ENCODE measurements around the gene MRRF.

Gene MRRF

GRCh38 chr9:122291458-122291857 lies 26.8 kb downstream of the MRRF start:
- Mint-ChIP-seq H3K9me3 (no peaks in the 10 kb centered on the region), H3K36me3 (ENCODE audit: low read depth) (peaks cover 52% of the 10 kb centered on the region), H3K4me3 (no peak overlapping the region), H3K4me1 (no peaks in the 10 kb centered on the region), H3K27ac (no peak overlapping the region), H3K27me3 (ENCODE audit: low read depth, poor library complexity) (no peaks in the 10 kb centered on the region)
- DNase-seq = no peak
- no peak for TF ChIP-seq CTCF (IDR thresholded peaks at IDR 0.05)

GRCh38 chr9:122294531-122294930 lies 29.8 kb downstream of the MRRF start:
- peaks cover 57% of the 10 kb centered on the region for H3K36me3 Mint-ChIP-seq (ENCODE audit: low read depth)
- no peaks in the 10 kb centered on the region for H3K27me3 Mint-ChIP-seq (ENCODE audit: low read depth, poor library complexity)
- DNase-seq = no peak
- H3K27ac Mint-ChIP-seq = no peak overlapping the region
- no peaks in the 10 kb centered on the region for H3K4me1 Mint-ChIP-seq
- no peak for TF ChIP-seq CTCF (IDR thresholded peaks at IDR 0.05)
- H3K9me3 Mint-ChIP-seq = no peaks in the 10 kb centered on the region
- no peak overlapping the region for H3K4me3 Mint-ChIP-seq

- H3K9me3 Mint-ChIP-seq = no peaks in the 10 kb centered on the region
- DNase-seq = no peak
- H3K27me3 Mint-ChIP-seq (ENCODE audit: low read depth, poor library complexity) = no peaks in the 10 kb centered on the region
- H3K4me1 Mint-ChIP-seq = no peaks in the 10 kb centered on the region
- no peak for TF ChIP-seq CTCF (IDR thresholded peaks at IDR 0.05)
- H3K4me3 Mint-ChIP-seq = no peak overlapping the region
- no peak overlapping the region for H3K27ac Mint-ChIP-seq
- H3K36me3 Mint-ChIP-seq (ENCODE audit: low read depth) = peaks cover 49% of the 10 kb centered on the region
These were observed 32.8 kb downstream of the MRRF start for GRCh38 chr9:122297512-122297911.

DNA sequence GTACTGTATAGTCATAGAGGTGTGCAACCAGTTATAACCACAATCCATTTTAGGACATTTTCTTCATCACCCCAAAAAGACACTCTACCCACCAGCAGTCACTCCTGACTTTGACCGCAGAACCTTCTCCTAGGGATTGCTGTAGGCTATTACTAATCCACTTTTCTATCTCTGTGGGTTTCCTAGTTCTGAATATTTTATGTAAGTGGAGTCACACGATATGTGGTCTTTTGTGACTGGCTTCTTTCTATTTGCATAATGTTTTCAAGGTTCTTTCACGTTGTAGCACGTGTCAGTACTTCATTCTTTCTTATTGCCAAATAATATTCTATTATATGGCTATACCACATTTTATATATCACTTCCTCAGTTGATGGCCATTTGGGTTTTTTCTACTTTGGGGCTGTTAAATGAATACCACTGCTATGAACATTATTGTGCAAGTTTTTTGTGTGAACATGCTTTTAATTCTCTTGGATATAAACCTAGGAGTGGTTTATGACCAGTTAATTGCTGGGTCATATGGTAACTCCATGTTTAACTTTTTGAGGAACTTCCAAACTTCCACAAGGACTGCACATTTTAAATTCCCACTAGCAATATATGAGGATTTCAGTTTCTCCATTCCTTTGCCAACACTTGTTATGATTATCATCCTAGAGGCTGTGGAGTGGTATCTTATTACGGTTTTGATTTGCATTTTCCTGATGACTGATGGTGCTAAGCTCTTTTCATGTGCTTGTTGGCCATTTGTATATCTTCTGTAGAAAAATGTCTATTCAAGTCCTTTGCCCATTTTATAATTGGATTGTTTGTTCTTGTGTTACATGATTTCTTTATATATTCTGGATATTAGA lies 37.8 kb downstream of the MRRF start:
- no peaks in the 10 kb centered on the region for H3K9me3 Mint-ChIP-seq

GRCh38 chr9:122307061-122307460 lies 42.4 kb downstream of the MRRF start:
- Mint-ChIP-seq H3K4me1 (no peaks in the 10 kb centered on the region), H3K36me3 (ENCODE audit: low read depth) (peaks cover 18% of the 10 kb centered on the region), H3K27me3 (ENCODE audit: low read depth, poor library complexity) (no peaks in the 10 kb centered on the region), H3K27ac (no peak overlapping the region), H3K4me3 (no peak overlapping the region), H3K9me3 (no peaks in the 10 kb centered on the region)
- no peak for DNase-seq
- no peak for TF ChIP-seq CTCF (IDR thresholded peaks at IDR 0.05)

More for the DNA sequence above, 37.8 kb downstream of the MRRF start:
- Mint-ChIP-seq H3K4me1 (no peaks in the 10 kb centered on the region), H3K36me3 (ENCODE audit: low read depth) (peaks cover 27% of the 10 kb centered on the region), H3K27me3 (ENCODE audit: low read depth, poor library complexity) (no peaks in the 10 kb centered on the region), H3K4me3 (no peak overlapping the region), H3K27ac (no peak overlapping the region)
- DNase-seq = no peak
- no peak for TF ChIP-seq CTCF (IDR thresholded peaks at IDR 0.05)

DNA sequence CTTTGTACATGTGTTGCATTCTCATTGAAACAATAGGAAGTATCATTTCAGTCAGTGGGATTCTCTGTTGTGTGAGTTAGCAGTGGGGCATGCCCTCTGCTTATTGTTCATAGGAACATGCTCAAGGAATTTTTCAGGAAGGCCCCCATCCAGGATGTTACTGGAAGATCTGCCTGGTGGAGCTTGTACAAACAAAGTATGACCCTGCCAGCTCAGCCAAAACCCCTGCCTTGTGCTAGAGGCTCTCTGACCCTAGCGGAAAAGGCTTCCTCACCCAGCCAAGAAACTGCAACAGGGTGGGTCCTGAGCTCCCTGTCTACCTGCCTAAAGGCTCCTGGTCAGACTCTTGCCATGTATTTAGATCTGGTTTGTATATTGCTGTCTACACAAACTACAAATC lies 43.2 kb downstream of the MRRF start:
- Mint-ChIP-seq H3K9me3 (no peaks in the 10 kb centered on the region), H3K36me3 (ENCODE audit: low read depth) (peaks cover 20% of the 10 kb centered on the region), H3K27ac (no peak overlapping the region), H3K4me1 (no peaks in the 10 kb centered on the region), H3K4me3 (no peak overlapping the region), H3K27me3 (ENCODE audit: low read depth, poor library complexity) (no peaks in the 10 kb centered on the region)
- DNase-seq = no peak
- TF ChIP-seq CTCF (IDR thresholded peaks at IDR 0.05) = no peak

All from nephron progenitor cell (in vitro differentiated cells).